PC-3 (cell line): ENCODE results near the gene CA6.

Experiments used
- CTCF ChIP-seq: fragments of 300-600 bp; sonication (generic); conservative IDR thresholded peaks from 2 replicates; pipeline ENCODE4 v1.5.1; 2017; ENCODE audit warnings: antibody characterized with exemption, low read depth, mild to moderate bottlenecking, low read length
- EZH2 ChIP-seq: fragments of 300-600 bp; sonication (generic); IDR thresholded peaks from one replicate; pipeline ENCODE4 v1.6.1; 2017; ENCODE audit warnings: antibody characterized with exemption, mild to moderate bottlenecking, low read length; ENCODE audit not compliant: unreplicated experiment

GRCh38 chr1:8947127-8947691, 1.5 kb downstream of the CA6 start:
- no peak for TF ChIP-seq EZH2
- TF ChIP-seq CTCF = no peak
